HG03108 (cell line): ENCODE measurements around the gene GLIPR2.
"Not testable (repeated sequence)": the region's sequence is repeated elsewhere in the genome, so short reads cannot be mapped to it uniquely, and the experiment has no call there.

Experiments
- ATAC-seq: cut with Tn5 transposase; IDR thresholded peaks from one replicate; pipeline ENCODE4 v1.9.1; 2021; ENCODE audit warnings: moderate library complexity; ENCODE audit not compliant: unreplicated experiment

The GLIPR2 gene

DNA sequence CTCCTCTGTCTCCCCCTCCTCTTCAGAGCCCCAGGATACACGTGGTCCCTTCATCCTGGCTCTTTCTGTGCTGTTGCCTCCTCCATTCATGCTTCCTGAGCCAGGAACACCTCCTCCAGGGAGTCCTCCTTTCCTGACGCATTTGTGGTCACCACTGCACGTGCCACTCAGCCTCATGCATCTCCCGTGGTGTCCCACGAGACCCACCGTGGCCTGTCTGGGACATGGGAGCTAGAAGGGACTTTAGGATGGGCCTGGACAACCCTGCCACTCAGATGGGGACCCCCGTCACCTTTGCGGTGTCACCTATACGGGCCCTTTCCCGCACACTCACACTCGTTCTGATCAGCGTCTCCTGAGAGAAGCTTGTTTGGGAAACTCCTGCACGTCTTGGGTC lies 6.7 kb downstream of the GLIPR2 start:
- ATAC-seq: no peak

DNA sequence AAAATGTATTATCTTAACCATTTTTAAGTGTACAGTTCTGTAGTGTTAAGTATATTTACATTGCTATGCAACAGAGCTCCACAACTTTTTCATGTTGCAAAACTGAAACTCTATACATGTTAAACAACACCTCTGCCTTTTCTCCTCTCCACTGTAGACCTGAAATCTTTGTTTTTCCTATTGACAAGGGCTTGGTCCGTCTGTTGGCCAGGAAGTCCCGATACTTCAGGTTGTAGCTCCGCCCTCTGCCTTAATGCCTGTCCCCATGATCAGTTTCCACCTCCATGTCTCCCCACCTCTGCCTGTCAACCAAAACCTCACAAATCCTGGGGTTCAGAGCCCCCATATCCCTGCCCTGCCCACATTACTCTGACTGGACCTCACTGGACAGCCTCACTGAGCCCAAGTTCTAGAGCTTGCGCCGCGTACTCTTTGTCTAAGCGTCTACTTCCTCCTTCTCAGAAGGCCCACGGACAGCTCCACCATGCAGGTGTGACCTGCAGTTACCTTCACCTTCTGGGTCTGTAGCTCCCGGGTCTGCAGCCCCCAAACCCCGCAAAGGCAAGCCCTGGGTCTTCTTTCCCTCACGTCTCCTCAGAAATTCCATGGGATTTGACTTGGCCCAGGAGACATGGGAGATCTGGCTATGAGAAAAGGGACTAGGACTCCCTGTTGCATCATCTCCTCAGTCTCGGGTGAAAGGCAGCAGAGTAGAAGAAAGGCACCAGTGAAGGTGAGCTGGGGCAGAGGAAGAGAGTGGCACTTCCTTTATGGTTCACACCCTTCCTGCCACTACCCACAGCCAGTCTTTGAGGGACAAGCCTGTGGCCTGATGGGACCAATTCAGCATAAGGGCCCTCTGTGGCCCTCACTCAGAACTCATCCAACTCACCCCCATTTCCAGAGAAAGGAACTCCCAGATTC lies 8.0 kb downstream of the GLIPR2 start:
- ATAC-seq: peak; percentile 29

DNA sequence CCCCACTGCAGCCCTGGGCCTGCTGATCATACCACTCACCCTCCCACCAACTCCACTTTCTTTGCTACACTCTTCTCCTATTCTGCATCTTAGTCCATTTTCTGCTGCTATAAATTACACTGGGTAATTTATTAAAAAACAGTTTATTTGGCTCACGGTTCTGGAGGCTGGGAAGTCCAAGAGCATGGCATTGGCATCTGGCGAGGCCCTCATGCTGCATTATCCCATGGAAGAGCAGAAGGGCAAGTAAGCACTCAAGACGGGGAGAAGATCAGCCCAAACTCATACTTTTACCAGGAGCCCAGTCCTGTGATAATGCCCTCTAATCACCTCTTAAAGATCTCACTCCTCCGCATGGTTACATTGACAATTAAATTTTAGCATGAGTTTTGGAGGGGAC lies 9.4 kb downstream of the GLIPR2 start:
- no peak for ATAC-seq

DNA sequence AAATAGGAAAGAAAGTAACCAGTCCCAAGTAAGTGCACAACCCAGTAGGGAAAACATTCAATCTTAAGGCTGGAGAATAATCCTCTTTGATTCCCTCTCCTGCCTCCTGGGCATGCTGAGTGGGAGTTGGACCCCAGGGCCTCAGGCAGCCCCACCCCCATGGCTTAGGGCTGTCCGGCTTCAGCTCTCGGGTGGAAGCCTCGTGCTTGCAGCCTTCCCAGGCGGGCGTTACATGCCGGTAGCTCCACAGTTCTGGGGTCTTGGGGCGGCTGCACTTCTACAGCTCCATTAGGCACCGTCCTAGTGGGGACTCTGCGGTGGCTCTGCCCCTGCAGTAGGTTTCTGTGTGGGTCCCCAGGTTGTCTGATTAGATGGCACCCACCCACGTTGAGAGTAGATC lies 10.1 kb downstream of the GLIPR2 start:
- ATAC-seq: no peak

DNA sequence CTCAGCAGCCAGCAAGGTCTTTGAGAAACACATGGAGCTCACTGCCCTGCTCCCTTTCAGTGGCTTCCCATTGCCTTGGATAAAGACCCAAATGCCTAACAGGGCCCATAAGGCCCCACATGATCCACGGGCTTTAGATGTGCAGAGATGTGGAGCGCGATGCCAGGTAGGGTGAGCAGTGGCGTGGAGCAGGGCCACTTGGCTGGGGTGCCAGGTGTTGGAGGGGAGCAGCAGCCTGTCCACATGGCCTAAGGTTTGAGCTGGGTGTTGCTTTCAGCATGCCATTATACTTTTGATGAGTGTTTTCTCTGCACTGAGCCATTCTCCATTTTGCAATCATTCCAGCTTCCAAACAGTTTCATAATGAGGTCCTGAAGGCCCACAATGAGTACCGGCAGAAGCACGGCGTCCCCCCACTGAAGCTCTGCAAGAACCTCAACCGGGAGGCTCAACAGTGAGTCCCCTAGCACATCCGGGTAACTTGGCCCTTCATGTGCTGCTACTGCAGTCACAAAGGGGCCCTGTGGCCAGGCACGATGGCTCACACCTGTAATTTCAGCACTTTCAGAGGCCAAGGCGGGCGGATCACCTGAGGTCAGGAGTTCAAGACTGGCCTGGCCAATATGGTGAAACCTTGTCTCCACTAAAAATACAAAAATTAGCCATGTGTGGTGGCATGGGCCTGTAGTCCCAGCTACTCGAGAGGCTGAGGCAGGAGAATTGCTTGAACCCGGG lies 11.1 kb downstream of the GLIPR2 start:
- ATAC-seq: no peak

DNA sequence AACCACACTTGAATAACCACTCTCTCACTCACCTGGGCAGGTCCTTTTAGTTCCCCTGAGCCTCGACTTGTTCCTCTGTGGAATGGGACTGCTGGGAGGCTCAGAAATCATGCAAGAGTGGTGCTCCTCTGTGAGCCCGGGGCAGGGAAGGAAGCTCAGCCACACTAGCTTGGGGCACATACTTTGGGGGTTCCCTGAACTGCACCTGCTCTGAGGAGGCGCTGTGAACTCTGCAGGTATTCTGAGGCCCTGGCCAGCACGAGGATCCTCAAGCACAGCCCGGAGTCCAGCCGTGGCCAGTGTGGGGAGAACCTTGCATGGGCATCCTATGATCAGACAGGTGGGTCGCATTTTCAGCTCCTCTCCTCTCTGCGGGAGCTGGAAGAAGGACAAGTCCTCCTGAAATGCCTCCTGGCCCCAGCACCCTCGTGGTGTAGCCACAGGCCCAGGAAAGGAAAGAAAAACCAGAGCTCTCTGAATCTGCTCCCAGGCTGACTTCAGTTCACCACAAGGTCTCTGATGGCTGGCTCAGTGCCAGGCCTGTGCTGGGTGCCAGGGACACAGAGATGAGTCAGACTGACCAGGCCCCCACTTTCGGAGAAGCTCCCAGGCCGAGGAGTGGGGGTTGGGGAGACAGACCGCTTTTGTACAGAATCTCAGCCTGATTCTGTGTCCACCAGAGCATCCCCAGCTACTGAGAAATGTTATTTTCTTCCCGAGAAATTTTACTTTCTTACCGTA lies 11.9 kb downstream of the GLIPR2 start:
- peak; percentile 38 for ATAC-seq

DNA sequence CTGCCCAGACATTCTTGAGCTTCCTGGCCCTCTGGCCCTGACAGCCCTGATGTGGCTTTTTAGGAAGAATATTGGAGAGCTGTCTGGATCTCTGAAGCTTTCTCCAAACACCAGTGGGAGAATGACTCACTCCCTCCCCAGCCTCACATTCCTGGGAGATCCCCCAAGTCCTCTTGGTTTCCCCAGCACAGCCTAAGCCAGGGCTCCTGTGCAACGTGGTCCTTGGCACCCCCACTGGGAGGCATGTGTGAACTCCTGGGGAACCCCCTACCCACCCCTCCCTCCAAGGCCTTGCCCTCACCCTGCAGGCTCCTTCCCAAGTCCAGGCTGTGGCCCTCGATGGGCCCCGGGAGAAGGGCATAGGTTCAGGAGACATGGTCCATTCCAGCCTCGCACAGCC lies 12.7 kb downstream of the GLIPR2 start:
- no peak for ATAC-seq

DNA sequence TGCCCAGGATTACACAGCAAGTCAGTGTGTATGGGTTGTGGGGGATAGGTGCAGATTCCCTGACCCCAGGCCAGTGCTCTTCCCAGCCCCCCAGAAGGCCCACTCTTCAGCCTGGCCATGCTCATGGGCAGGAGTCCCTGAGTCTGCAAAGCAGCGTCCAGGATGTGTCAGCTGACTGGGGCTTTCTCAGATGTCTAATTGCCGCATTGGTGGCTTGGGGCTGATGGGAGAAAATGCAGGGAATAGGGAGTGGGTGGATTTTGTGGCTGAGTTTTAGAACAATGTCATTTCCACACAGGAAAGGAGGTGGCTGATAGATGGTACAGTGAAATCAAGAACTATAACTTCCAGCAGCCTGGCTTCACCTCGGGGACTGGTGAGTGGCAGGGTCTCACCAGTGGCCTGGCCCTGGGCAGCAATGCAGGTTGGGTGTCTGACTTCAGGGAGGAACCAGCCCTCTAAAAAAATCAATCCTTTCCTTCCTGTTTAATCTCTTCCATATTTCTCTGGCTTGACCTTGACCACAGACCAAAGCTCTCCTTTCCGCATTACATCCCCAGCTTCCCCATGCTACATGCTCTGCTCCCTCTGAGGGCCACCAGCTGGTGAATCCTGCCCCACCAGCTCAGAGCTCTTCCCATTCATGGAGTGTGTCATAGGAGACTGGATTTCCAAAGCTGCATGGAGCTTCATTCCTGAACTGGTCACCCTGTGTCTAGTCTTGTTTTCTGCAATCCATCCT lies 14.2 kb downstream of the GLIPR2 start:
- no peak for ATAC-seq

DNA sequence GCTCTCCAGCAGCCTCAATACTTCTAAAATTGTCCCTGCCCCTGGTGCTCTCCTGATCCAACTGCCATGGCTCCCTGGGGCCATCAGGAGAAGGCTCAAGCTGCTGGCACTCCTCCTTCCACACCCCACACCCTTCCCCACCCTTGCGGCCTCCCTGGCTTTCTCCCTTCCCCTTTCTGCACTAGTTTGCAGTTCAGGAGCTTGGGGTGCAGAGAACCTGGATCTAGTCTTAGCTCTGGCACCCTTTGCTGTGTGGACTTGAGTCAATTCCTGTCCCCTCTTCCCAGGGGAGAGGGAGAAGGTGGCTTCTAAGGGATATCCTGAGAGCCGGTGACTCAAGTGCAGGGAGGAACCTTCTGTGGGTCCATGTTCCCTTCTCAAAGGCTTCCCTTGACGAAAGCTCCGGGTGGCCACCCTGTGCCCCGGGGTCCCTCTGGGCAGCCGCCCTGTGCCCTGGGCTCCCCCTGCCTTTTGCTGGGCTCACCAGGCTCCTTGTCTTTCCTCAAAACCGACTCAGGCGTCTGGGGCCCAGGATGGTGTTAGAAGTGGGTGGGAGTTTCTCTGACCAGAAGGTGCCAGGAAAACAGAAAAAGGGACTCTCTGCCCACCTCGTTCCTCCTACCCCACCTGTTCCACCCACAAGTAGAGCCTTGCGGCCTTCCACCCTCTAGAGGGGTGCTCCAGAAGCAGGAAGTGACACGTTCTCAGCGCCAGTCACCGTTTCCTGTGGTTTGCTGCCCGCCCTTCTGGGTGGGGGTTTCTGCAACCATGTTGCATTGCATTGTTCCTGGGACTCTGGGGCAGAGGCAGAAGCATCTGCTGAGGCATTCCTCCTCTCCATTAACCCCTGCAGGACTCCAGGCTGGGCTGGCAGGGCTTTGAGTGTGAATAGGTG lies 15.0 kb downstream of the GLIPR2 start:
- ATAC-seq: peak; percentile 85

DNA sequence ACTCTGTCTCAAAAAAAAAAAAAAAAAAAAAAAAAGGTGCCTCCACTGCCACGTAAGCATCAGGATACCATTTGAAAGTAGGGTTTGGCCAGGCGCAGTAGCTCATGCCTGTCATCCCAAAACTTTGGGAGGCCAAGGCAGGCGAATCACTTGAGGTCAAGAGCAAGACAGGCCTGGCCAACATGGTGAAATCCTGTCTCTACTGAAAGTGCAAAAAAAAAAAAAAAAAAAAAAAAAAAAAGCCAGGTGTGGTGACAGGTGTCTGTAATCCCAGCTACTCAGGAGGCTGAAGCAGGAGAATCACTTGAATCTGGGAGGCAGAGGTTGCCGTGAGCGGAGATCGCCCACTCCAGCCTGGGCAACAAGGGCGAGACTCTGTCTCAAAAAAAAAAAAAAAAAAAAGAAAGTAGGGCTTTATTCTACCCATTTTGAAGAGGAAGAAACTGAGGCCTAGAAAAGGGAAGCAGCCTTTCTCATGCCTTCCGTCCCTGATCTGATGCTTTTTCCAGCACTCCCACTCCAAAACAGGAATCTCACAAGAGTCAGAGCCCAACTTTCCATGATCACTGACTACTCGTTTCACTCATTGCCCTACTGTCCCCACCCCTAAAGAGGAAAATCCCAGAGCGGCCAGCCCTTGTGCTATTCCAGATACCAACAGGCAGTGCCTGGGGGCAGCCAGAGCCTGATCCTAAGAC lies 16.4 kb downstream of the GLIPR2 start:
- no peak for ATAC-seq

DNA sequence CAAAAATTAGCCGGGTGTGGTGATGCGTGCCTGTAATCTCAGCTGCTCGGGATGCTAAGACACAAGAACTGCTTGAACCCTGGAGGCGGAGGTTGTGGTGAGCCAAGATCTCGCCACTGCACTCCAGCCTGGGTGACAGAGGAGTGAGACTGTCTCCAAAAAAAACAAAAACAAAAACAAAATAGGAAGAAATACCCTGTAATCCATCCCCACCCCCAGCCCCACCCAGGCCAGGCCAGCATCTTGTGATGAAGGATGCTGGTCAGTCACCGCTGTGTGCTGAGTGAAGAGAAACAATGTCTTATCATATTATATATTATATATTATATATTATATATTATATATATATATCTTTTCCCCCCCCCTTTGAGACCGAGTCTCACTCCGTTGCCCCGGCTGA lies 17.2 kb downstream of the GLIPR2 start:
- ATAC-seq: no peak

DNA sequence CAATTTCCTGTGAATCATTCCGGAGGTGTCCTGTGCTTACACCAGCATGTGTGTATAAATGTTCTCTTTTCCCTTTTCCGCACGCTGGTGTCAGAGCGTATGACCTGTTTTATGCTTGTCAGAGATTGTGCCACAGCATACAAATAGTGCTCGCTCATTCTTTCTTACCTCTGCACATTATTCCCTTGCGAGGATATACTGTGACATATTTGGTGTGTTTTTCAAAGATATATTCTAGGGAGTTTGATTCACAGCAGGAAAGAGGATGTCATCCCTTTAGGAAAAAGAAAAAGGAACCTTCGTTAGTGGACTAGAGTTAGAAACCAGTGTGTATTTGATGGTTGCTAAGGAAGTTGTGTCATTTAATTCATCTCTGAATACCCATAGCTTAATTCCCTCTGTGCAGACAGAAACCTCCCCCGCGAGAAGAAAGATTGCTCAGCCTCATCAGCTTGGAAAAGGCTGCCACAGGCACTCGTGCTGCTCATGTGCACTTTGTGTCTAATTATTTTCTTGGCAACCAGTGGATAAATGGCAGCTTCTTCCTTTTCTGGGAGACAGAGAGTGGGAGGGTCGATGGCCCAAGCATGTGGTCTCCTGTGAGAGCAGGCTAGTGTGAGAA lies 17.9 kb downstream of the GLIPR2 start:
- no peak for ATAC-seq

DNA sequence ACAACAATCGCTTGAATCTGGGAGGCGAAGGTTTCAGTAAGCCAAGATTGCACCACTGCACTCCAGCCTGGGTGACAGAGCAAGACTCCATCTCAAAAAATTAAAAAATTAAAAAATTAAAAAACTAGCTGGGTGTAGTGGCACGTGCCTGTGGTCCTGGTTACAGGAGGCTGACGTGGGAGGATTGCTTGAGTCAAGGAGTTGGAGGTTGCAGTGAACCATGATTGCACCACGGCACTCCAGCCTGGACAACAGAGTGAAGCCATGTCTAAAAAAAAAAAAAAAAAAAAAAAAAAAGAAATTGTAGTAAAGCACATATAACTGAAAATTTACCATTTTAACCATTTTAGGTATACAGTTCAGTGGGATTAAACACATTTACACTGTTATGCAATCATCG lies 19.6 kb downstream of the GLIPR2 start:
- no peak for ATAC-seq

DNA sequence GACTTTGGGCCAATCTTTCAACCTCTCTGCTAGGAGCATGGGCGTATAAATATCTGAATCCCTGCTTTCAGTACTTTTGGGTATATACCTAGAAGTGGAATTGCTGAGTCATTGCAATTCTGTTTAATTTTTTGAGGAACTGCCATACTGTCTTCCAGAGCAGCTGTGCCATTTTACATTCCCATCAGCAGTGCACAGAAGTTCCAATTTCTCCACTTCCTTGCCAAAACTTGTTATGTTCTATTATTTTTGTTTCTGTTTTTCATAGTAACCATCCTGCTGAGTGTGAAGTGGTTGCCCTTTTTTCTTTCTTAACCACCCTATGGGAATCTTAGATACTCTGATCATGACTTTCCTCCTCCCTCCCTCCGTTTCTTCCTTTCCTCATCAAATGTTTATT lies 21.6 kb downstream of the GLIPR2 start:
- no peak for ATAC-seq

DNA sequence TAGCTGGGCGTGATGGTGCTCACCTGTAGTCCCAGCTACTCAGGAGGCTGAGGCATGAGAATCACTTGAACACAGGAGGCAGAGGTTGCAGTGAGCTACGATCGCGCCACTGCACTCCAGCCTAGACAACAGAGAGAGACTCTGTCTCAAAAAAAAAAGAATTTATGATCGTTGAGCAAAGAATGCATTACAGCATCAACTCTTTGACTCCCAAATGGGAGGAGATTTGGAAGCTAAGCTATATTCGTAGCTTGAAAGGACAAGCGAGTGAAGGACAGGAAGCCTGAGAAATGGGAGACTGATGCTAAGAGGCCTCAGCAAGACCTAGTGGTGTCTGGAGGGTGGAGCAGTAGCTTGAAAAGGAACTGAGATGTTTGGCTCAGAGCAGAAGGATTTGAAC lies 22.4 kb downstream of the GLIPR2 start:
- no peak for ATAC-seq

DNA sequence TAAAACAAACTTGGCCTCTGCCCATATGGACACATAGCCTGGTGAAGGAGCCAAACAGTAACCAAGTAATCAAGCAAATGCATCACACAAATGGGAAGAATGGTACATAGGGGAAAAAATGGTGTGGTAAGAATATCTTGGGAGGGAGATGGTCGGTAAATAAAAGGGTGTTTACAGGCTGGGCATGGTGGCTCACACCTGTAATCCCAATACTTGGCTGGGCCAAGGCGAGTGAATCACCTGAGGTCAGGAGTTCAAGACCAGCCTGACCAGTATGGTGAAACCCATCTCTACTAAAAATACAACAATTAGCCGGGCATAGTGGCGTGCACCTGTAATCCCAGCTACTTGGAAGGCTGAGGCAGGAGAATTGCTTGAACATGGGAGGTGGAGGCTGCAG lies 23.0 kb downstream of the GLIPR2 start:
- ATAC-seq: not testable (repeated sequence)

DNA sequence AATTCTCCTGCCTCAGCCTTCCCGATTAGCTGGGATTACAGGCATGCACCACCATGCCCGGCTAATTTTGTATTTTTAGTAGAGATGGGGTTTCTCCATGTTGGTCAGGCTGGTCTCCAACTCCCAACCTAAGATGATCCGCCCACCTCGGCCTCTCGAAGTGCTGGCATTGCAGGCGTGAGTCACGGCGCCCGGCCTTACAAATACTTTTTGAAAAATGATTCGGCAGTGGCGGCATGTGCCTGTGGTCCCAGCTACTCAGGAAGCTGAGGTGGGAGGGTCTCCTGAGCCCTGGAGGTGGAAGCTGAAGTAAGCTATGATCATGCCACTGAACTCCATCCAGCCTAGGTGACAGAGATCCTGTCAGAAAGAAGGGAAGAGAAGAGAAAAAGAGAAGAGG lies 23.6 kb downstream of the GLIPR2 start:
- not testable (repeated sequence) for ATAC-seq

DNA sequence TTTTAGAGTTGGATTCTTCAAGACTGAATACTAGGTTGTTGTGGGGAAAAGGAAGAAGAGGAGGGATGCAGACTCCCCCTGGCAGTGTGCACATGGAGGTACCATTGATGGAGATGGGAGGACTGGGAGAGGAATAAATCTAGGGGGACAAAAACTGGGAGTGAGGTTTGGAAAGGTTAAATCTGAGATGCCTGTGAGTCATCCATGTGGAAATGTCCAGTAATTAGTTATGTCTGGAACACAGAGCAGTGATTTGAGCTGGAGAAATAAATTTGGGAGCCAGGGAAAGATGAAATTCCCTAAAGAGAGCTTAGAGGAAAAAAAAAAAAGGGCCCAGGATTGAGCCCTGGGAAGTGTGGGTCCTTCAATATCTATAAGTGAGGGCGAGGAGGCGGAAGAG lies 24.7 kb downstream of the GLIPR2 start:
- ATAC-seq: no peak

DNA sequence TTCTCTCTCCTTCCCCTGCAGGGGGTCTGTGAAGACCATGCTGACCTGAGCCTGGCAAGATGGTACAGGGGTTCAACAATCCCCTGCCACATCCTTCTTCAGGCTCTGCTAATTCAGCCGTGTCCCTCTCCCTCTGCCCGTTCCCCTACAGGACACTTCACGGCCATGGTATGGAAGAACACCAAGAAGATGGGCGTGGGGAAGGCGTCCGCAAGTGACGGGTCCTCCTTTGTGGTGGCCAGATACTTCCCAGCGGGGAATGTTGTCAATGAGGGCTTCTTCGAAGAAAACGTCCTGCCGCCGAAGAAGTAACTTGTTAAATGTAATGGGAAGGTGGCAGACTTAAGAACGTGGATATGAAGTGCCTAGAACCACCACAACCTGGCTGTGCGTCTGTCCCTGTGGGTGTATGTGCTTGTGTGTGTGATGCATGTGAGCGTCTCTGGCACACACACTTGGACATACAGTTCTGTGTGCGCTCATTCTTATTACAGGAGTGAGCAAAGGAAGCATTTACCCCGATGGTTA lies 25.7 kb downstream of the GLIPR2 start:
- ATAC-seq: no peak
